ENCODE measurements around the gene OTUB2.
"Not testable (repeated sequence)": the region's sequence is repeated elsewhere in the genome, so short reads cannot be mapped to it uniquely, and the experiment has no call there.

The OTUB2 gene

GRCh38 chr14:94058674-94059138, 32.6 kb downstream of the OTUB2 start:
- H3K4me3 ChIP-seq (replicated peaks; ENCODE audit: low read depth, low read length), result no peak overlapping the region
- no peak for TF ChIP-seq CTCF (IDR thresholded peaks at IDR 0.05; ENCODE audit: low read depth, low read length, missing control alignments)
- DNase-seq (ENCODE audit: extremely low read depth, low read depth), result no peak

GRCh38 chr14:94059998-94060397, 33.9 kb downstream of the OTUB2 start:
- TF ChIP-seq CTCF (IDR thresholded peaks at IDR 0.05; ENCODE audit: low read depth, low read length, missing control alignments), result no peak
- no peak for DNase-seq (ENCODE audit: extremely low read depth, low read depth)
- H3K4me3 ChIP-seq (replicated peaks; ENCODE audit: low read depth, low read length), result no peak overlapping the region

- TF ChIP-seq CTCF (IDR thresholded peaks at IDR 0.05; ENCODE audit: low read depth, low read length, missing control alignments), result no peak
- H3K4me3 ChIP-seq (replicated peaks; ENCODE audit: low read depth, low read length), result no peak overlapping the region
- DNase-seq (ENCODE audit: extremely low read depth, low read depth), result no peak
Measured at GRCh38 chr14:94062344-94062940, 36.3 kb downstream of the OTUB2 start.

GRCh38 chr14:94066089-94066676, 40.0 kb downstream of the OTUB2 start:
- H3K4me3 ChIP-seq (replicated peaks; ENCODE audit: low read depth, low read length), result no peak overlapping the region
- no peak for TF ChIP-seq CTCF (IDR thresholded peaks at IDR 0.05; ENCODE audit: low read depth, low read length, missing control alignments)
- no peak for DNase-seq (ENCODE audit: extremely low read depth, low read depth)

GRCh38 chr14:94072076-94072475, 45.9 kb downstream of the OTUB2 start:
- DNase-seq (ENCODE audit: extremely low read depth, low read depth); H3K4me3 ChIP-seq (replicated peaks; ENCODE audit: low read depth, low read length): not testable (repeated sequence)

- no peak for DNase-seq (ENCODE audit: extremely low read depth, low read depth)
- no peak for TF ChIP-seq CTCF (IDR thresholded peaks at IDR 0.05; ENCODE audit: low read depth, low read length, missing control alignments)
- no peak overlapping the region for H3K4me3 ChIP-seq (replicated peaks; ENCODE audit: low read depth, low read length)
Measured at GRCh38 chr14:94074534-94074933, 48.4 kb downstream of the OTUB2 start.

GRCh38 chr14:94075008-94075407, 48.9 kb downstream of the OTUB2 start:
- H3K4me3 ChIP-seq (replicated peaks; ENCODE audit: low read depth, low read length), result no peak overlapping the region
- DNase-seq (ENCODE audit: extremely low read depth, low read depth), result no peak
- no peak for TF ChIP-seq CTCF (IDR thresholded peaks at IDR 0.05; ENCODE audit: low read depth, low read length, missing control alignments)
